Measurements from ENCODE around the gene MYL6B.

DNA sequence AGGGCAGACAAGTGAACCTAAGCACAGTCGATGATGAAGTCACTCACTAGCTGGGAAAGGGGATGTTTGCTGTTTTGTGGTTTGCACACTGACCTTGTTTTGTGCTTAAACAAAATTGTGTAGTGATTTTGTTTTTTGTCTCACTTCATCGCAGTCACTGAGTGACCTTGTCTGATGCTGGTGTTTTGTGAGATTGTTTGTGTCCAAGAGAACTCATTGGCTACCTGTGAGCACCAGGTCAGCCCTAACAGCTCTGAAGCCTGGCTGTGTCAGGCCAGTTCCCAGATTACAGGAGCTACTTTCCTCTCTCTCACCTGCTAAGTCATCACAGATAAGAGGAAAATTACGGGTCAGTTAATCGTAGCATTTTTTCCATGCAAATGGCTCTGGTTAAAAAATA is 28.3 kb upstream of the MYL6B start:
- no peak for TF ChIP-seq FOXP2 (optimal IDR thresholded peaks at IDR 0.05; ENCODE audit: control extremely low read depth, extremely low read length, insufficient read depth)
- no peak for TF ChIP-seq POLR2AphosphoS5 (IDR thresholded peaks at IDR 0.05; ENCODE audit: borderline replicate concordance, low read depth, low read length)
